GM23338 (cell line): ENCODE results near the gene TXNL4B. TPM values are rescaled to one million over a fixed set of nuclear protein-coding genes. Genes with fewer than 3 reads are reported as not detected.

Experiments
- ATAC-seq: fragments of 200-7000 bp; cut with Tn5 transposase; 3 replicates; pipeline ENCODE4 v1.9.1; 2020
- DNase-seq: peaks from one replicate; pipeline ENCODE4 v3.0.0-alpha.2; 2015; ENCODE audit warnings: low spot score
- H2AFZ ChIP-seq: fragments of 200-600 bp; sonication (generic); 2 replicates; pipeline ENCODE4 v1.8.0; 2016; ENCODE audit warnings: antibody characterized with exemption, mild to moderate bottlenecking, moderate library complexity
- H3F3A ChIP-seq: fragments of 200-600 bp; sonication (generic); replicated peaks from 2 replicates; pipeline ENCODE4 v1.8.0; 2017; ENCODE audit warnings: antibody characterized with exemption, mixed run types, low read depth
- H3K27ac ChIP-seq: fragments of 200-600 bp; sonication (generic); 2 replicates; pipeline ENCODE4 v1.6.1; 2016; ENCODE audit warnings: low read depth
- H3K27me3 ChIP-seq: fragments of 200-600 bp; sonication (generic); 2 replicates; pipeline ENCODE4 v1.8.0; 2016; ENCODE audit warnings: mild to moderate bottlenecking, mixed run types, moderate library complexity; ENCODE audit not compliant: insufficient read depth
- H3K36me3 ChIP-seq: fragments of 200-600 bp; sonication (generic); 2 replicates; pipeline ENCODE4 v1.8.0; 2016; ENCODE audit warnings: mild to moderate bottlenecking; ENCODE audit not compliant: insufficient read depth
- H3K4me1 ChIP-seq: fragments of 200-600 bp; sonication (generic); 2 replicates; pipeline ENCODE4 v1.8.0; 2016; ENCODE audit warnings: mild to moderate bottlenecking, moderate library complexity; ENCODE audit not compliant: insufficient read depth
- H3K4me2 ChIP-seq: fragments of 200-600 bp; sonication (generic); 2 replicates; pipeline ENCODE4 v1.7.1; 2017; ENCODE audit warnings: mixed run types
- H3K4me3 ChIP-seq: fragments of 200-600 bp; sonication (generic); 2 replicates; pipeline ENCODE4 v1.6.1; 2016; ENCODE audit warnings: mixed run types
- H3K79me2 ChIP-seq: fragments of 200-600 bp; sonication (generic); replicated peaks from 2 replicates; pipeline ENCODE4 v1.8.0; 2017; ENCODE audit warnings: mild to moderate bottlenecking; ENCODE audit not compliant: insufficient read depth
- H3K9me2 ChIP-seq: fragments of 200-600 bp; sonication (generic); 2 replicates; pipeline ENCODE4 v1.8.0; 2017; ENCODE audit not compliant: insufficient read depth
- H4K20me1 ChIP-seq: fragments of 200-600 bp; sonication (generic); replicated peaks from 2 replicates; pipeline ENCODE4 v1.8.0; 2017; ENCODE audit warnings: mild to moderate bottlenecking; ENCODE audit not compliant: insufficient read depth
- H3K27ac Mint-ChIP-seq: 2 replicates; pipeline ENCODE4 v1.8.0; 2020; ENCODE audit warnings: inconsistent platforms, mild to moderate bottlenecking, moderate library complexity, mixed read lengths
- H3K27me3 Mint-ChIP-seq: 3 replicates; pipeline ENCODE4 v1.8.0; 2022; ENCODE audit warnings: low read depth, mild to moderate bottlenecking, moderate library complexity, mixed read lengths, inconsistent platforms; ENCODE audit not compliant: insufficient read depth, poor library complexity
- H3K36me3 Mint-ChIP-seq: 3 replicates; pipeline ENCODE4 v1.8.0; 2021; ENCODE audit warnings: low read depth, mild to moderate bottlenecking, inconsistent platforms, moderate library complexity, mixed read lengths
- H3K4me1 Mint-ChIP-seq: 3 replicates; pipeline ENCODE4 v1.8.0; 2020; ENCODE audit warnings: mild to moderate bottlenecking, inconsistent platforms, mixed read lengths
- H3K4me3 Mint-ChIP-seq: 3 replicates; pipeline ENCODE4 v1.8.0; 2021; ENCODE audit warnings: moderate library complexity, mild to moderate bottlenecking, inconsistent platforms, mixed read lengths
- H3K9me3 Mint-ChIP-seq: 3 replicates; pipeline ENCODE4 v1.8.0; 2020; ENCODE audit warnings: moderate library complexity, mild to moderate bottlenecking, inconsistent platforms, mixed read lengths
- CREB1 ChIP-seq: fragments of 250-450 bp; sonication (Bioruptor Pico); IDR thresholded peaks from 2 replicates; pipeline ENCODE4 v1.5.0; 2020; ENCODE audit warnings: low read depth, mild to moderate bottlenecking, moderate library complexity
- EZH2 ChIP-seq: fragments of 200-600 bp; sonication (generic); IDR thresholded peaks from one replicate; pipeline ENCODE4 v1.8.0; 2017; ENCODE audit warnings: antibody characterized with exemption, mild to moderate bottlenecking, low read depth; ENCODE audit not compliant: unreplicated experiment
- EZH2phosphoT487 ChIP-seq: fragments of 200-600 bp; sonication (generic); IDR thresholded peaks from one replicate; pipeline ENCODE4 v1.8.1; 2018; ENCODE audit warnings: antibody characterized with exemption; ENCODE audit not compliant: unreplicated experiment
- JUNB ChIP-seq: IDR thresholded peaks from one replicate; pipeline ENCODE4 v1.6.1; 2016; ENCODE audit warnings: antibody characterized with exemption; ENCODE audit not compliant: unreplicated experiment
- NANOG ChIP-seq: IDR thresholded peaks from 2 replicates; pipeline ENCODE4 v1.6.1; 2016; ENCODE audit warnings: antibody characterized with exemption, borderline replicate concordance
- POLR2AphosphoS5 ChIP-seq: IDR thresholded peaks from 2 replicates; pipeline ENCODE4 v1.6.1; 2016; ENCODE audit warnings: antibody characterized with exemption, low read depth
- REST ChIP-seq: IDR thresholded peaks from one replicate; pipeline ENCODE4 v1.6.1; 2018; ENCODE audit warnings: antibody characterized with exemption; ENCODE audit not compliant: unreplicated experiment
- STAT1 ChIP-seq: IDR thresholded peaks from one replicate; pipeline ENCODE4 v1.6.1; 2016; ENCODE audit warnings: antibody characterized with exemption; ENCODE audit not compliant: unreplicated experiment
- ZNF114 ChIP-seq: fragments of 250-450 bp; sonication (Bioruptor Pico); IDR thresholded peaks from 2 replicates; pipeline ENCODE4 v1.5.0; 2020; ENCODE audit warnings: mild to moderate bottlenecking, moderate library complexity
- ZNF331 ChIP-seq: fragments of 250-450 bp; sonication (Bioruptor Pico); IDR thresholded peaks from 2 replicates; pipeline ENCODE4 v1.5.0; 2020; ENCODE audit warnings: low read depth, mild to moderate bottlenecking, moderate library complexity
- polyA plus RNA-seq: library from polyadenylated mRNA; unstranded; fragments of >200 nt; fragmentation: Nextera tagmentation; extraction: Ambion mirVana; gene quantifications from 2 replicates; pipeline ENCODE4 v1.2.1, GENCODE V29; 2016
- total RNA-seq: library from RNA; depleted of rRNA; stranded (reverse); fragments of >200 nt; shearing (Covaris generic); gene quantifications from 2 replicates; pipeline ENCODE4 v1.2.3, GENCODE V29; 2014
- TF ChIP-seq, protein P1 (sequence below), 2 experiments: fragments of 200-600 bp in 1 of 2; sonication (generic) in 1 of 2; conservative IDR thresholded peaks; 2 replicates each; pipeline versions ENCODE4 v1.5.1 to v1.6.1; 2016 to 2017; ENCODE audit warnings: antibody characterized with exemption in 2 of 2, low read depth in 2 of 2, mild to moderate bottlenecking in 2 of 2, moderate library complexity in 1 of 2

Gene TXNL4B
- total and polyA plus RNA-seq, 2 experiments from 2014 or later: 3.7 to 8.9 TPM

GRCh38 chr16:72109966-72110530 lies 16.6 kb upstream of the TXNL4B start (continued):
- no peak for TF ChIP-seq NANOG
- TF ChIP-seq, protein P1, sequence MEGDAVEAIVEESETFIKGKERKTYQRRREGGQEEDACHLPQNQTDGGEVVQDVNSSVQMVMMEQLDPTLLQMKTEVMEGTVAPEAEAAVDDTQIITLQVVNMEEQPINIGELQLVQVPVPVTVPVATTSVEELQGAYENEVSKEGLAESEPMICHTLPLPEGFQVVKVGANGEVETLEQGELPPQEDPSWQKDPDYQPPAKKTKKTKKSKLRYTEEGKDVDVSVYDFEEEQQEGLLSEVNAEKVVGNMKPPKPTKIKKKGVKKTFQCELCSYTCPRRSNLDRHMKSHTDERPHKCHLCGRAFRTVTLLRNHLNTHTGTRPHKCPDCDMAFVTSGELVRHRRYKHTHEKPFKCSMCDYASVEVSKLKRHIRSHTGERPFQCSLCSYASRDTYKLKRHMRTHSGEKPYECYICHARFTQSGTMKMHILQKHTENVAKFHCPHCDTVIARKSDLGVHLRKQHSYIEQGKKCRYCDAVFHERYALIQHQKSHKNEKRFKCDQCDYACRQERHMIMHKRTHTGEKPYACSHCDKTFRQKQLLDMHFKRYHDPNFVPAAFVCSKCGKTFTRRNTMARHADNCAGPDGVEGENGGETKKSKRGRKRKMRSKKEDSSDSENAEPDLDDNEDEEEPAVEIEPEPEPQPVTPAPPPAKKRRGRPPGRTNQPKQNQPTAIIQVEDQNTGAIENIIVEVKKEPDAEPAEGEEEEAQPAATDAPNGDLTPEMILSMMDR (conservative IDR thresholded peaks at IDR 0.05; ENCODE audit: low read depth in 2 of 2): no peak
- no peak for TF ChIP-seq STAT1
- no peak for TF ChIP-seq ZNF331 (CRISPR knock-in tag)

GRCh38 chr16:72109300-72109699 lies 15.9 kb upstream of the TXNL4B start:
- no peak overlapping the region for H3K4me3 Mint-ChIP-seq
- Histone ChIP-seq H3K36me3 (peaks cover 42% of the 10 kb centered on the region), H3K9me2 (no peaks in the 10 kb centered on the region), H3K4me3 (no peak overlapping the region), H3K4me2 (no peak overlapping the region), H3K27me3 (no peaks in the 10 kb centered on the region), H4K20me1 (no peaks in the 10 kb centered on the region; the same call in 1 of the 2 replicates), H3F3A (no peaks in the 10 kb centered on the region), H2AFZ (no peak overlapping the region), H3K4me1 (no peaks in the 10 kb centered on the region), H3K27ac (no peak overlapping the region), H3K79me2 (no peaks in the 10 kb centered on the region)
- H3K9me3 Mint-ChIP-seq: no peaks in the 10 kb centered on the region
- no peak for ATAC-seq
- peaks cover 86% of the 10 kb centered on the region for H3K36me3 Mint-ChIP-seq
- DNase-seq: no peak
- H3K27me3 Mint-ChIP-seq: peaks cover 2% of the 10 kb centered on the region
- H3K4me1 Mint-ChIP-seq: no peaks in the 10 kb centered on the region
- H3K27ac Mint-ChIP-seq: no peak overlapping the region
- TF ChIP-seq EZH2 (no peak), JUNB (no peak), EZH2phosphoT487 (no peak), ZNF331 (CRISPR knock-in tag) (no peak), REST (no peak), CREB1 (CRISPR knock-in tag) (no peak), ZNF114 (CRISPR knock-in tag) (no peak), POLR2AphosphoS5 (no peak), STAT1 (no peak)
- TF ChIP-seq, protein P1 (conservative IDR thresholded peaks at IDR 0.05; ENCODE audit: low read depth in 2 of 2): no peak
